Measurements from ENCODE around the gene KIF4B.
"Not testable (repeated sequence)": the region's sequence is repeated elsewhere in the genome, so short reads cannot be mapped to it uniquely, and the experiment has no call there.

Gene KIF4B

DNA sequence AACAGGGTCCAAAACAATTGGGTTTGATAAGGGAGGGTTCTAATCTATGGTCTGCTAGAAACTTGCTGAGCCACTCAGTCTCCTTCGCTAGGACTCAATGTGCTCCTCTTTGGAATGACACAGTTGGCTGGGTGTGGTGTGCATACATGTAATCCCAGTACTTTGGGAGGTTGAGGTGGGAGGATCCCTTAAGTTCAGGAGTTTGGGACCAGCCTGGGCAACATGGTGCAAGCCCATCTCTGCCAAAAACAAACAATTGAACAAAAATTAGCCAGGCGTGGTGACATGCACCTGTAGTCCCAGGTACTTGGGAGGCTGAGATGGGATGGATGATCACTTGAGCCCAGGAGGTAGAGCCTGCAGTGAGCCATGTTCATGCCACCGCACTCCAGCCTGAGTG lies 2.7 kb upstream of the KIF4B start:
- no peak for DNase-seq (ENCODE audit: low spot score)

DNA sequence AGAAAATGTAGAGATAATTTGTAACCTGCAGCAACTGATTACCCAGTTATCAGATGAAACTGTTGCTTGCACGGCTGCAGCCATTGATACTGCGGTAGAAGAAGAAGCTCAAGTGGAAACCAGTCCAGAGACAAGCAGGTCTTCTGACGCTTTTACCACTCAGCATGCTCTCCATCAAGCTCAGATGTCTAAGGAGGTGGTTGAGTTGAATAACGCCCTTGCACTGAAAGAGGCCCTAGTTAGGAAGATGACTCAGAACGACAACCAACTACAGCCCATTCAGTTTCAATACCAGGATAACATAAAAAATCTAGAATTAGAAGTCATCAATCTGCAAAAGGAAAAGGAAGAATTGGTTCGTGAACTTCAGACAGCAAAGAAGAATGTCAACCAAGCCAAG lies 1.7 kb downstream of the KIF4B start:
- no peak for DNase-seq (ENCODE audit: low spot score)

DNA sequence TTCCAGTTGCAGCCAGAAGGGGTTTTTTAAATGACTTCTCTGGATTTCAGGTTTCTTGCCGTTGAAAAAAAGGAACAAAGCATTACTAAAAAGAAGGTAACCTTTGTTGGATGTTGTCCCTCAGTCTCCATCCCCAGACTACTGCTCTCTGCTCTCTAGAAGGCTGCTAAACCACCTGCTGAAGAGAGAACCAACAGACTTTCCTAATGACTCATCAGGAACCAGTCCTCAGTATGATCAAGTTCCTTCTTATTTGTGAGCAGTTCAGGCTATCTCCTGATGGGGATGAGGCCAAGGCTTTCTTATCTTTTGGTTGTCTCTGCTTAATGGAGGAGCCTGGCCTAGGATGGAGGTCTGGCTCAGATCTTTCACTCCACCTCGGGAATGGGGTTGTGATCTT lies 4.1 kb downstream of the KIF4B start:
- DNase-seq (ENCODE audit: low spot score): no peak

DNA sequence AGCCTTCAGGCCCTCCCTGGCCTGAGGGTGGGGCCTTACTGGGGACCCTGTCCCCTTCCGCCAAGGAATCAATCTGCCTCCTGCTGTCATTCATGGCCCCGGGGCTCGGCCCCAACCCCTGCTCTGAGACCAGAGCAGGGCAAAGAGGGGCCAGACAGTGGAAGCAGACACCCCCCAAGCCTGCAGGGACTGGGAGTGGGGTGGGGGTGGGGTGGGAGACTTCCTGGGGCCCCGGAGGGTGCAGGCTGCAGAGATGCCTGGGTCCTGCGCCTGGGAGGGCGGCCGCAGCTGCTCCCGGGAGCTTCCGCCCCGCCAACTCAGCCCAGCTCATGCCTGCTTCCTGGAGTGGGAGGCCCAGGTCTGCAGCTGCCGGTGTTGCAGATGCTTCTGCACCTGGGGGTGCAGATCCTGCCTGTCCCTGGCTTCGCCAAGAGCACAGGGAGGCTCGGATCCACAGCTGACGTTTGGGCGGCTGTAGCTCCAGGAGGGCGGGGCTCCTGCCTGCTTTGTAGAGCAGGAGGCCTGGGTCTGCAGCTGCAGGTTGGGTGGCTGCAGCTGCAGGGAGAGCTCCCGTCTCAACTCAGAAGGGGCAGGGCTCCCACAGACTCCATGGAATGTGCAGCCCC lies 6.2 kb downstream of the KIF4B start:
- no peak for DNase-seq (ENCODE audit: low spot score)

DNA sequence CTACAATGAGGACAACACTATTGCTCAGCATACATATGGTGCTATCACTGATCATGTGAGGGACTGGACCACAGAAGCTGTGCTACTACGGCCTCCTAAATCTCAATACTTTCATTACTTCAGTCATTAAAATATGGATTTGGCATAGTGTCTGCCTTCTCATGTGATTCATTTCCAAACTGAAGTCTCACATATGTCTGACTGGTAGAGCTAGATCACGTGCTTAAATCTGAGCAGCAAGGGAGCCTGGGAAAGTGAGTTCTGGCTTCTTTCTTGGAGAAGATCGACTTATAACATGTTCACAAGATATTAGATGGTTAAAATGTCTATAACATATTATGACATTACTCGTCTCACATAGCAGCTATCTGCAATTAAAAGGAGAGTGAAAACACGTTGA lies 8.3 kb downstream of the KIF4B start:
- DNase-seq (ENCODE audit: low spot score): no peak

DNA sequence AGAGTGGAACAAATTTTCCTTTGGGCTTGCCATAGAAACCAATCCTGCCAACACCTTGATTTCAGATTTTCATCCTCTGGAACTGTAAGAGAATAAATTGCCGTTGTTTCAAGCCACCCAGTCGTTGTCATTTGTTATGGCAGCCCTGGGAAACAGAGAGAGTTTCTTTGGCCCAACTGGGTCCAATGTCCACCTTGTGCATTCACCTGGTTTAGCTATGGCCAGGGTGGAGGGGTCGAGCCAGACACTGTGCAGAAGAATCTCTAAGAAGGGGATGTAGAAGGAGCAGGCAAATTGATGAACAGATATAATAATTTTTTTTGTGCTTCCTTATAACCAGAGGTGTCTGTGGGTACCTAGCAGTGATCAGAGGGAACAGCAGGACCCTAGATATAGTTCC lies 9.8 kb downstream of the KIF4B start:
- no peak for DNase-seq (ENCODE audit: low spot score)

DNA sequence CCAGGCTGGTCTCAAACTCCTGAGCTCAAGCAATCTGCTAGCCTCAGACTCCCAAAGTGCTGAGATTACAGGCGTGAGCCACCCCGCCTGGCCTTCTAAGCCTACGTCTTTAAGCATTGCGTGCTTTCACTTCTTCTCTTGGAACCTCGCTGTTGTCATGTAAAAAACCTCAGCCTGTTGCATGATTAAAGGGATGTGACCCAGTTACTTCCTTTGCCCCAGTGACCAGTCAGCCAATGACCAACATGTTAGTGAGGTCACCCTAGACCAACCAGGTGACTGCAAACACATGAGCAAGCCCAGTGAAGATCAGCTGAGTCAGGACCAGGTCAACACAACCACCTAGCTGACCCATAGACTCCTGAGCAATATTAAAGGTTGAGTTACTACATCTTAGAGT lies 10.5 kb downstream of the KIF4B start:
- no peak for DNase-seq (ENCODE audit: low spot score)

DNA sequence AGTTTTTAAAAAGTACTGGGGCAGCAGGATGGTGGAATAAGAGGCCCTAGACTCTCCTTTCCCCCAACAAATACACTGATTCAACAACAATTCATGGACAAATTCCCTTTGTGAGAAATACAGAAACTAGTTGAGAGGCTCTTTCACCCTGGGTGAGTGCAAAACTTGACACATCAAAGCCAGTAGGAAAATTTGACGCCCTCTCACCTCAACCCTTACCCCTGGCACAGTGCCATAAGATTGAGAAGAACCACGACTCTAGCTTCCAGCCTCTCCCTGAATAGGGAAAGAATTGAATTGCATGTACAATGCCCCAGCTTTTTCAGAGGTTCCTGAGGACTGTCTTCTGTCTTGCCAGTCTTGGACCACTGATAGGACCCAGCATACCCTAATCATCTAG lies 12.3 kb downstream of the KIF4B start:
- DNase-seq (ENCODE audit: low spot score): no peak

DNA sequence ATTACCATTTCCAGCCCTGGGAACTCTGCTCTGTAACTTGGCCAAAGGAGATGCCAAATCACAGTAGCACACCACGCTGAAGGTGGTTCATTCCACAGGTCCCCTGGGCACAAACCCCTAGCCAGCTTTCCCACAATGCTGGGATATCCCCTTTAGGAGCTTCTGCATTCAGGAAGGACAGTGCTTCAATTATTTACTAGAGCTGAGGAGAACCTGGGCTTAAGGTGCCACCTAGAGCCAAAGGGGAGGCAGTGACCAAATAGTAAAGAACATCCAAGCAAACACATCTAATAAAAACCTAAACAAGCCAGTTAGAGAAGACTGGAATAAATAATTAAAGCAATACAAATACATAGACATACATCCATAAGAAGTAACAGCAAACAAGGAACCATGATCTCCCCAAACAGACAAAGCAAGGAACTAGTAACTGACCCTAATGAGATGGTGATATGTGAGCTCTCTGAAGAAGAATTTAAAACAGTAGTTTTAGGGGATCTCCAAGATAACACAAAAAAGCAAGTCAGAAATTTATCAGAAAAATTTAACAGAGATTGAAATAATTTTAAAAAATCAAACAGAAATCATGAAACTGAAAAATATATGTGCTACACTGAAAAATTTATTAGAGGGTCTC lies 14.6 kb downstream of the KIF4B start:
- DNase-seq (ENCODE audit: low spot score): peak; percentile 43

DNA sequence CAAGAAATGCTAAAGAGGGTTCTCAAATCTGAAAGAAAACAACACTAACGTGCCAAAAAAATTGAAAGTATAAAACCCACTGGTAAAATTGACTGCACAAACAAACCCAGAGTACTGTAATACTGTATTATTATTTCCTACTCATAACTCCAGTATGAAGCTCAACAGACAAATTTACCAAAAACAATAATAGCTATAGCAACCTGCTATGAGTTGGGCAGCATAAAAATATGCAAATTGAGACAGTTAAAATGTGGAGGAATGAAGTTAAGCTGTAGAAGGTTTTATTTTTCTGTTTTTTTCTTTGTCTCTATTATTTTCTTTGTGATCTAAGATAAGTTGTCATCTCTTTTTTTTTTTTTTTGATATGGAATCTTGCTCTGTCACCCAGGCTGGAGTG lies 15.7 kb downstream of the KIF4B start:
- DNase-seq (ENCODE audit: low spot score): no peak

DNA sequence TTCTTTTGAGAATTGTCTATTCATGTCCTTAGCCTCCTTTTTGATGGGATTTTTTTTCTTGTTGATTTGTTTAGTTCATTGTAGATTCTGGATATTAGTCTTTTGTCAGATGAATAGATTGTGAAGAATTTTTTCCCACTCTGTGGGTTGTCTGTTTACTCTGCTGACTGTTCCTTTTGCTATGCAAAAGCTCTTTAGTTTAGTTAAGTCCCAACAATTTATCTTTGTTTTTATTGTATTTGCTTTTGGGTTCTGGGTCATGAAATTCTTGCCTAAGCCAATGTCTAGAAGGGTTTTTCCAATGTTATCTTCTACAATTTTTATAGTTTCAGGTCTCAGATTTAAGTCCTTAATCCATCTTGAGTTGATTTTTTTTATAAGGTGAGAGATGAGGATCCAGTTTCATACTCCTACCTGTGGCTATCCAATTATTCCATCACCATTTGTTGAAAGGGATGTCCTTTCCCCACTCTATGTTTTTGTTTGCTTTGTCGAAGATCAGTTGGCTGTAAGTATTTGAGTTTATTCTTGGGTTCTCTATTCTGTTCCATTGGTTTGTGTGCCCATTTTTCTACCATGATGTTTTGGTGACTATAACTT lies 20.7 kb downstream of the KIF4B start:
- not testable (repeated sequence) for DNase-seq (ENCODE audit: low spot score)

DNA sequence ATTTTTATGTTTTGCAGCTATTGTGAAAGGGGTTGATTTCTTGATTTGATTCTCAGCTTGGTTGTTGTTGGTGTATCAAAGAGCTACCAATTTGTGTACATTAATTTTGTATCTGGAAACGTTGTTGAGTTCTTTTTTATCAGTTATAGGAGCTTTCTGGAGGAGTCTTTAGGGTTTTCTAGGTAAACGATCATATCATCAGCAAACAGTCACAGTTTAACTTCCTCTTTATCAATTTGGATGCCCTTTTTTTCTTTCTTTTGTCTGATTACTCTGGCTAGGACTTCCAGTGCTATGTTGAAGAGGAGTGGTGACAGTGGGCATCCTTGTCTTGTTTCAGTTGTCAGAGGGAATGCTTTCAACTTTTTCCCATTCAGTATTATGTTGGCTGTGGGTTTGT lies 21.5 kb downstream of the KIF4B start:
- DNase-seq (ENCODE audit: low spot score): not testable (repeated sequence)

DNA sequence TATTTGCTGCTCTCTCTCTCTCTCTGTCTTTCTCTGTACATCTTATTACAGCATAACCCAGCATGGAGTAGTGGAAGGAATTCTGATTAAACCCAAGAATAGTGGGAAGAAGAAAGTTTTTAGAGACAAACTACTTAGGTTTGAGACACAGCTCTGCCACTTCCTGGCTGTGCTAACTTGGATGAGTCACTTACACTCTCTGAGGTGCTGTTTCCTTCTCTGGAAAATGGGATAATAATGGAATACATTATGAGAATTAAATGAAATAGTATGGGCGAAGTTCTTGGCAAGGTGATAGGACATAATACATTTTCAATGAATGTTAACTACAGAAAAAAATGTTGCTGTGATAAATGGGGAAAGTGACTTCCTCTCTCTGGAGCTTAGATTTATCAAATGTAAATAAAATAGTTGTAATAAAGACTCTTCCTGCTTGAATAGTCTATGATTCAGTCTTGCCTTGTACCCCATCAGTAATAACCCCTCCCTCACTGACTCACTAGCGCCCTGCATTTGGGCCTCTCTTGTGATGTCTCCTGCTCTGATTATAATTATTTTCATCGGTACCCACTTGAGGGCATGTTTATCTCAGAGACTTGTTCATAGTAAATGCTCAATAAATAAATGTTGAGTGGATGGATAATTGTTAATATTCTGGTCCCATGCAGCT lies 27.6 kb downstream of the KIF4B start:
- no peak for DNase-seq (ENCODE audit: low spot score)

DNA sequence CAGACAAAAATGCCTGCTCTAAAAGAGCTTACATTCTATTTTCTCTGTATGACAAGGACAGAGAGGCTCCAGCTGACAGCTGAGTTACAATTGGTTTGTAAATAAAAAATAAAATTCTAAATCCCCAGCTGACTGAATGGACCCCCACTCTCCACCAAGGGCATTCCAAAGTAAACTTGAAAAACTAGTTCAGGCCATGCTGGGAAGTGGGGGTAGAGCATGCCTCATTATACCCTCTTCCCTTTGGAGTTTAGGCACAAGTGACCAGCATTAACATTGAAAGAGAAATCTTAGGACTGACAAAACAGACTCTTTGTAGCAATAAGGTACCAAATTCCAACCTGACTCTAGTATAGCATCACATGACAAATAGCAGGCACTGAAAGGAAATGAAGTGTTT lies 31.0 kb downstream of the KIF4B start:
- DNase-seq (ENCODE audit: low spot score): no peak

DNA sequence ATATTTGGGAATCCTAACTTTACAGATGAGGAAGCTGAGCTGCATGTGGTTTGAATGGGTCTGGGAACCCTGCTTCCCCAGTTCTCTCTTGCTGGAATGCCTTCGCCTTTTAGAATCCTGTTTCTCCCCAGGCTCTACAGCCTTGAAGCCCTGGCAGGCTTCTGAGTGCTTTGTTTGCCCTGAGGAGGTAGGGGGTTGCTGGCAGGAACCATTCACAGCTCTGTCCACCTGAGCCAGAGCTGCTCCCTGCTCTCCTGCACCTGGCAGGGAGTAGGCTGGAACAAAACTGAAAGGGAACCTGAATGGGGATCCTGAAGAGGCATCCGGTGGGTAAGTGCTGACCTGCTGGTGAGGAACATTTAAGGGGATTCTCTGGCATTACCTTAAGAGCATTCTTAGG lies 33.0 kb downstream of the KIF4B start:
- no peak for DNase-seq (ENCODE audit: low spot score)

DNA sequence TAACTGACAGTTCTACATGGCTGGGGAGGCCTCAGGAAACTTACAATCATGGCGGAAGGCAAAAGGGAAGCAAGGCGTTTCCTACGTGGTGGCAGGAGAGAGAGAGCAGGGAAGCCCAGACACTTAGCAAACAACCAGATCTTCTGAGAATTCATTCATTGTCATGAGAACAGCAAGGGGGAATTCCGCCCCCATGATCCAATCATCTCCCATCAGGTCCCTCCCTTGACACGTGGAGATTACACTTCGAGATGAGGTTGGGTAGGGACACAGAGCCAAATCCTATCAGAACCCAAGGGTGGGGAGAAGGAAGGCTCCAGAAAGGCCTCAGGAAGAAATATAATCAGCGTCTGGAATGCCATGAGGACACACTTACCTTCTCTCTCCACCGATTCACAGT lies 34.3 kb downstream of the KIF4B start:
- no peak for DNase-seq (ENCODE audit: low spot score)

DNA sequence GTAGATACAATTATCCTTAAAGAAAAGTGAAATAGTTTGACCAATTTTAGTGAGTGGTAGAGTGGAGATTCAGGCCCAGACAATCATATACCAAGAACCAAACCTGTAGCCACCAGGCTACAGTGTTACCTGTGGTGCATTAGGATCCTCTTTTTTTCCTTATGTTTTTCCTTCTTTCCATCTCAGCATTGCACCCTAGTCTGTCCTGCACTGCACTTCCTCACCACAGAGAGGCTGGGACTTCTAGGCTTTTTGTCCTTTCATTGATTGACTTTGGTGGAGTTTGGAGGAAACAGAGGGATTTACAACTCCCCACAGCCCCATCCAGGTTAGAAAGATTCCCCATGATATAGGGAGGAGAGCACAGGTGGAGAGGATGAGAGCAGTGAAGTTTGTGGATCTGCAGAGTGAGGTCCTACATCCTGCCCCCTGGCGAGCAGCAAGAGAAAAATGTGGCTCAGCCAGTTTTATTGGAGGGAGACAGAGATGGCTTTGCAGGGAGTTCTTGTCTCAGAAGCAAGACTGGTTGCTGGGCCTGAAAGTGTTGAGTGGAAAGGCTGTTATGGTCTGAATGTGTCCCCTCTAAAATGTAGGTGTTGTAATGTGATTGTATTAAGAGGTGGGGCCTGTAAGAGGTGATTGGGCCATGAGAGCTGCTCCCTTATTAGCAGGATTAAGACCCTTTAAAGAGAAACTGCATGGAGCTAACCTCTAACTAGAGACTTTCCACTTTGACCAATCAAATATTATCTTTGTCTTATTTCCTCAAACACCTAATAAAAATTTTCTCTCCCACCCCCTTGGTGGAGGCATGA lies 36.2 kb downstream of the KIF4B start:
- peak; percentile 35 for DNase-seq (ENCODE audit: low spot score)

DNA sequence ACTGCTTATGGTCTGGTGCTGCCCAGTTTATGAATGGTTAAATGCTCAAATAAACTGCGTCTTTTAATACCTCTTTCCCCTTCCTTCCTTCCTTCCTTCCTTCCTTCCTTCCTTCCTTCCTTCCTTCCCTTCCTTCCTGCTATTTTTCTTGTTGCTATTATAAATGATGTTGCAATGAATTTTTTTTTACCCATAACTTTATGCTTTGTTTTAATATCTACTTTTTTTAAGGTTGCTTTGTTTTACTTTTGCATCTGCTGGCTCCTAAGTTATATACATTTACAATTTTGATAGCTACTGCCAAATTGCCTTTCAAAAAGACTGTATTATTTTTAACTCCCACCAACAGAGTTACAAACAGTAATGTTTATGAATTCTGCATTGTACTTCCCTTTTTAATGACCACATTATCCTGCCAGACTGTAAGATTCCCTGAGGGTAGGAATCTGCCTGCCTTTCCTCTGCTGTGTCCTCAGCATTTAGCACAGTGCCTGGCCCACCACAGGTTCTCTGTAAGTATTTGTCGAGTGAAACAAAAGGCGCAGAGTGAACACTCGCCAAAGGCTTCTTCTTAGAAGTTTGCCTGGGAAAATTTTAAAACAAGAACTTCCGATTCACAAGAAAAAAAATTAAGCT lies 36.9 kb downstream of the KIF4B start:
- DNase-seq (ENCODE audit: low spot score): no peak

DNA sequence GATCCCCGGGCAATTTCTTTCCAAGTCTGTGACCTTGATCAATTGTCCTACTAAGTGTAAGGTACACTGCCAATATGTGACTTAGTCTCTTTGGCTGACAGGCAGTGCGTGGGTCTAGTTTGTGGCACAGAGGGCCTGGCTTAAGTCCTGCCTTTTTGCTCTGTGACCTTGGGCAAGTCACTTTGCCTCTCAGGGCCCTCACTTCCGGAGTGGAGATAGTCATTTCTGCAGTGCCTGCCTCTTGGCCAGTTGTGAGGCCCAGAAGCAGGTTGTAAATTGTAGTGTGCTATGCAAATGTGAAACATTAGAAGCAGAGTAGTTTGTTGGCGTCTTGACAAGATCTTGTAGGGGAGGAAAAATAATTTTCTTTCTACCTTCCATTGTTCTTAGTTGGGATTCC lies 39.0 kb downstream of the KIF4B start:
- DNase-seq (ENCODE audit: low spot score): no peak

DNA sequence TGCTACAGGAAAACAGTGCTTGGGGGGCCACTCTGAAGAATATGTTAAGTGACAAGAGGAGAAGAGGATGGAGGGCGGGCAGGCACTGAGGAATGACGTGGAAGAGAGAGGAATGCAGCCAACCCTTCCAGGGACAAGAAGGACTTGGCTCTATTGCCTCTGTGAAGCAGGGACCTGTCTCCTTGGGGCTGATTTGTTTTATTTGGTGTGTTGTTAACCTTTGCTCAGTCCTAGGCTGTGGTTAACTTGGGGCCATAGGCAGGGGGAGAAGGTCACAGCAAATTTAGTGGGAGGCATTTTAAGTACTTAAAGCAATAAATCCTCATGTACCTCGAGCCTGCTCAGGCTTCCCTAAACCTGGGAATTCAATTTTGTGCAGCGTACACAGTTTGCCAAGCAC lies 39.9 kb downstream of the KIF4B start:
- peak; percentile 20 for DNase-seq (ENCODE audit: low spot score)

DNA sequence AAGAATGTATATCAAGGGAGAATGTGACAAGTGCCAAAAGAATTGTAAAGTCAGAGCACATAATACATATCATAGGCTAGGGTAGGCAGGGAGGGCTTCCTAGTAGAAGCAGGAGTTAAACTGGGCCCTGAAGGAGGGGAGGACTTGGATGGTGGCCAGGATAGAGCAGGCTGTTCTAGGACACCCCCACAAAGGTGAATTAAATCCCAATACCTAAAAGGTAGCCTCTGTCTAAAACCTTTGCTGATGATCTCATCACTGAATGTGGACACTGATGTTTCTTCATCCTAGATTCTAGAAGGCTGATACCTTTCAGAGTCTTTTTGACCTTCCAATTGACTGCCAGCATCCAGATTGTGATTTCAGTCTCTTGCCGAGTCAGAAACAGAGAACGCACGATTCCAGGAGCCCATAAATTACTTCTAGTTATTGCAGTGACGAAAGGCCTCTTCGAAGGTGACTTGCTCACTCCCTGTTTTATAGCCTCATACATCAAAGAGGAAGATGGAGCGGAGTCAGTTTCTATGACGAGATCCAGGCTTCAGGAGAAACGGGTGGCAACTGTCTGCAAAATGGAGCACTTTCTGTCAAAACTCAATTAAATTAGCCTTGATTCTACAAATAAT lies 43.2 kb downstream of the KIF4B start:
- DNase-seq (ENCODE audit: low spot score): no peak

DNA sequence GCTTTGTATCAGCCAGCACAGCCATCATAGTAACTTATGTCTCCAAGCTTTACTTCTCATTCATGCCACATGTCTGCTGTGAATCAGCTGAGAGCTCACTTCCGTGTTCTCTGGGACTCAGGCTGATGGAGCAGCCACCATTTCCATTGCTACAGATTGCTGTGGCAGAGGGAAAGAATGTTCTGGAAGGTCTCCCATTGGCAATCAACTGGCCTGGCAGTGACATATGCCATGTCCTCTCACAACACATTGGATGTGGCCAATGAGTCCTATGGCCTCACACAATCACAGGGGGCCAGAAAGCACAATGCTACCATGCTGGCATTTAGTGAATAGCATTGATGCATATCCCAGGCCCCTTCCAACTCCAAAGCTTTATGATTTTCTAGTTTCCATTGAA lies 44.1 kb downstream of the KIF4B start:
- DNase-seq (ENCODE audit: low spot score): no peak

Data from HuH-7 (cell line).